DOHH2 (cell line): Measurements from ENCODE around the gene ISOC2.

ENCODE experiments used
- H3F3A ChIP-seq: fragments of 200-600 bp; sonication (generic), shearing (Covaris generic); 2 replicates; pipeline ENCODE4 v1.6.0; 2016; ENCODE audit warnings: antibody characterized with exemption, mild to moderate bottlenecking; ENCODE audit not compliant: control insufficient read depth, insufficient read depth
- H3K27ac ChIP-seq: fragments of 200-600 bp; sonication (generic); 2 replicates; pipeline ENCODE4 v1.5.1; 2014; ENCODE audit warnings: low read depth, mild to moderate bottlenecking, low read length, moderate library complexity
- H3K27me3 ChIP-seq: fragments of 200-600 bp; sonication (generic); 2 replicates; pipeline ENCODE4 v1.6.1; 2014; ENCODE audit warnings: mild to moderate bottlenecking, low read length, mixed read lengths; ENCODE audit not compliant: control insufficient read depth
- H3K36me3 ChIP-seq: fragments of 200-600 bp; sonication (generic); 2 replicates; pipeline ENCODE4 v1.6.1; 2014; ENCODE audit warnings: mild to moderate bottlenecking, low read length, moderate library complexity, mixed read lengths; ENCODE audit not compliant: control insufficient read depth
- H3K4me1 ChIP-seq: fragments of 200-600 bp; sonication (generic); 2 replicates; pipeline ENCODE4 v1.6.1; 2014; ENCODE audit warnings: mild to moderate bottlenecking, low read length, mixed read lengths; ENCODE audit not compliant: control insufficient read depth
- H3K4me2 ChIP-seq: fragments of 200-600 bp; sonication (generic); 2 replicates; pipeline ENCODE4 v1.6.0; 2014; ENCODE audit warnings: mild to moderate bottlenecking, low read length, moderate library complexity
- H3K4me3 ChIP-seq: fragments of 200-600 bp; sonication (generic); 2 replicates; pipeline ENCODE4 v1.5.1; 2014; ENCODE audit warnings: mild to moderate bottlenecking, low read length, mixed read lengths
- H3K79me2 ChIP-seq: fragments of 200-600 bp; sonication (generic); 2 replicates; pipeline ENCODE4 v1.6.1; 2014; ENCODE audit warnings: mild to moderate bottlenecking, low read length, mixed read lengths; ENCODE audit not compliant: control insufficient read depth
- H3K9me2 ChIP-seq: fragments of 200-600 bp; sonication (generic); replicated peaks from 2 replicates; pipeline ENCODE4 v1.6.1; 2014; ENCODE audit warnings: mild to moderate bottlenecking, low read length, mixed read lengths; ENCODE audit not compliant: control insufficient read depth
- H3K9me3 ChIP-seq: fragments of 200-600 bp; sonication (generic); 2 replicates; pipeline ENCODE4 v1.6.1; 2014; ENCODE audit warnings: antibody characterized with exemption, low read length, mixed read lengths; ENCODE audit not compliant: control insufficient read depth, insufficient read depth
- H4K20me1 ChIP-seq: fragments of 200-600 bp; sonication (generic); 2 replicates; pipeline ENCODE4 v1.6.0; 2014; ENCODE audit warnings: low read depth, mild to moderate bottlenecking, antibody characterized with exemption, low read length, moderate library complexity; ENCODE audit not compliant: control insufficient read depth, insufficient read depth
- EZH2phosphoT487 ChIP-seq: fragments of 200-600 bp; sonication (generic); IDR thresholded peaks from 2 replicates; pipeline ENCODE4 v1.6.1; 2017; ENCODE audit warnings: borderline replicate concordance, mild to moderate bottlenecking, antibody characterized with exemption, low read length, moderate library complexity, mixed read lengths
- TF ChIP-seq, protein P1 (sequence below): fragments of 200-600 bp; sonication (generic); IDR thresholded peaks from one replicate; pipeline ENCODE4 v1.5.1; 2014; ENCODE audit warnings: antibody characterized with exemption, mild to moderate bottlenecking, low read depth, low read length; ENCODE audit not compliant: poor library complexity, severe bottlenecking

ISOC2 gene

DNA sequence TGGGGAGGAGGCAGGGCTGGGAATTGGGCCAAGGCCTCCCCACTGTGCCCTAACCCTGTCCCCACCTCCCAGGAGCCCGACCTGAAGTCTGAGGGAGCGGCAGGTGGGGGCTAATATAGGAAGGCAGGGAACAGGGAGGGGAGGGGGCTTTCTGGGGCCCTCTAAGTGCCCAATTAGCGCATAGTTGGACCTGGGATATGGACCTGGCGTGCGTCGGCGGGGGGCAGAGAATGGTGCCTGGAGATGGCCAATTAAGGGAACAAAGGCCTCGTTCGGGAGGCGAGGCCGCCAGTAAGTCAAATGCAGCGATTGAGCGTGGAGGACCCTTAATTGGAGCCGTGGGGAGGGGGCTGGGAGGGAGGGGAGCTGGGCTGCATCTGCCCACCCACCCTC, 3.2 kb upstream of the ISOC2 start, which contains the start of gene C19orf85:
TSS of gene C19orf85 (minus strand) at position 90 of the 393 bp plus-strand sequence. CDS start 197 bp downstream, outside the sequence.
- no peak within 1 kb of the TSS for H3K27ac ChIP-seq
- TF ChIP-seq, protein P1, sequence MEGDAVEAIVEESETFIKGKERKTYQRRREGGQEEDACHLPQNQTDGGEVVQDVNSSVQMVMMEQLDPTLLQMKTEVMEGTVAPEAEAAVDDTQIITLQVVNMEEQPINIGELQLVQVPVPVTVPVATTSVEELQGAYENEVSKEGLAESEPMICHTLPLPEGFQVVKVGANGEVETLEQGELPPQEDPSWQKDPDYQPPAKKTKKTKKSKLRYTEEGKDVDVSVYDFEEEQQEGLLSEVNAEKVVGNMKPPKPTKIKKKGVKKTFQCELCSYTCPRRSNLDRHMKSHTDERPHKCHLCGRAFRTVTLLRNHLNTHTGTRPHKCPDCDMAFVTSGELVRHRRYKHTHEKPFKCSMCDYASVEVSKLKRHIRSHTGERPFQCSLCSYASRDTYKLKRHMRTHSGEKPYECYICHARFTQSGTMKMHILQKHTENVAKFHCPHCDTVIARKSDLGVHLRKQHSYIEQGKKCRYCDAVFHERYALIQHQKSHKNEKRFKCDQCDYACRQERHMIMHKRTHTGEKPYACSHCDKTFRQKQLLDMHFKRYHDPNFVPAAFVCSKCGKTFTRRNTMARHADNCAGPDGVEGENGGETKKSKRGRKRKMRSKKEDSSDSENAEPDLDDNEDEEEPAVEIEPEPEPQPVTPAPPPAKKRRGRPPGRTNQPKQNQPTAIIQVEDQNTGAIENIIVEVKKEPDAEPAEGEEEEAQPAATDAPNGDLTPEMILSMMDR = no peak
- TF ChIP-seq EZH2phosphoT487 = no peak
- no peak within 1 kb of the TSS for H3K4me2 ChIP-seq

DNA sequence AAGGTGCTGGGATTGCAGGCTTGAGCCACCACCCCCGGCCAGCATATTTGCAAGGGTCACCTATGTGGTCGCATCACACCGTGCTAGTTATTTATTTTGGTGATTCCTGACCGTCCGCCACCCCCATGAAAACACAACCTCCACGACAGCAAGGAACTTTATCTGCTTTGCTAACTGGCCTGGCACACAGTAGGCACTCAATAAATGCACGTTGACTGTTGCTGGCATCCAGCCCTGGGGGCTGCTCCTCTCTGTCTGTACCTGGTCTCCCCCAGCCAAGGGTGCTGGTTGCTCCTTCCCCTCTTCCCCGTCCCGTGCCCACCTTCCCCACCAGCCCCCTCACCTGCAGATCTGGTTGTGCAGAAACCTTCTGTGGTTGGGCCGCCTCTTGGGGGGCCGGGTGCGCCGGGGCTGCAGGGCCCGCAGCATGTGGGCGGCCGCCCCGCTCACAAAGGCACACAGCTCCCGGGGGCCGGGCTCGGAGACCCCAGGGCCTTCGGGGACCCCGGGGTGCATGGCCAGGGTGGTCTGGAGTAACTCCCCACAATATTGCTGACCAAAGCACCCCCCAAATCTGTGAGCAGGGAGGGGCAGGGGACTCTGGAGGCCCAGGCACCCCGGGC, 2.7 kb upstream of the ISOC2 start:
- Histone ChIP-seq H4K20me1 (0 out of 2 replicates have a peak, but pooled peaks cover 3% of the 10 kb centered on the region), H3K79me2 (peaks cover 16% of the 10 kb centered on the region), H3K9me3 (no peaks in the 10 kb centered on the region), H3K4me1 (peaks cover 22% of the 10 kb centered on the region), H3K27ac (no peak overlapping the region), H3K4me3 (no peak overlapping the region), H3K4me2 (no peak overlapping the region), H3K36me3 (no peaks in the 10 kb centered on the region), H3F3A (peaks cover 11% of the 10 kb centered on the region), H3K9me2 (no peaks in the 10 kb centered on the region), H3K27me3 (no peaks in the 10 kb centered on the region)
- TF ChIP-seq EZH2phosphoT487 = no peak
- TF ChIP-seq, protein P1 = no peak

More for the DNA sequence above, 3.2 kb upstream of the ISOC2 start, which contains the start of gene C19orf85:
- Histone ChIP-seq H3K9me3 (no peaks in the 10 kb centered on the region), H3K9me2 (no peaks in the 10 kb centered on the region), H3K4me3 (no peak within 1 kb of the TSS), H4K20me1 (0 out of 2 replicates have a peak, but pooled peaks cover 3% of the 10 kb centered on the region), H3K27me3 (no peaks in the 10 kb centered on the region), H3F3A (peaks cover 11% of the 10 kb centered on the region), H3K36me3 (no peaks in the 10 kb centered on the region), H3K4me1 (peaks cover 20% of the 10 kb centered on the region), H3K79me2 (peaks cover 12% of the 10 kb centered on the region)

DNA sequence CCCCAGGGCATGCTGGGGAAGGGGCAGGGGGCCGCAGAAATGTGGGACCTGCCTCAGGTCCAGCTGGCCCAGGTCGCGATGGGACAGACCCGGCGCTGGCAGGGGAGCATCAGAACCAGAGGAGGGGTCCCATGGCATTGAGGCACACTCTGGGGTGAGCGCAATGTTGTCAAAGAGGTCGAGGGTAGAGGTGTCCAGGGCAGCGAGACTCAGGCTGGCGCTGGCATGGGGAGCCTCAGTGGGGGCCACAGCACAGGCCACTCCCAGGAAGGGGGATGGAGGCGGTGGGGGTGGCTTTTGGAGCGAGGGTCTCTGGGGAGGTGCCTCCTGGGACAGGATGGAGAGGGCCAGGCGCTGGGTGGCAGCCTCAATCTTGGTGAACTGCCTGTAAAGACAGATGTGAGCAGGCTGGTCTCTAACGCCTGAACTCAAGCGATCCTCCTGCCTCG, 2.2 kb upstream of the ISOC2 start:
- Histone ChIP-seq H3K9me2 (no peaks in the 10 kb centered on the region), H3K4me3 (no peak overlapping the region), H3F3A (peaks cover 11% of the 10 kb centered on the region), H3K27me3 (no peaks in the 10 kb centered on the region), H3K27ac (no peak overlapping the region), H3K4me2 (no peak overlapping the region), H3K79me2 (peaks cover 16% of the 10 kb centered on the region), H3K36me3 (no peaks in the 10 kb centered on the region), H3K4me1 (peaks cover 22% of the 10 kb centered on the region), H3K9me3 (no peaks in the 10 kb centered on the region), H4K20me1 (0 out of 2 replicates have a peak, but pooled peaks cover 3% of the 10 kb centered on the region)
- TF ChIP-seq EZH2phosphoT487 = no peak
- TF ChIP-seq, protein P1 = no peak
